ENCODE data around the gene CERS6. TPM values are rescaled to one million over a fixed set of nuclear protein-coding genes. Genes with fewer than 3 reads are reported as not detected.

The CERS6 gene
- polyA plus RNA-seq, 3 donors = 50.3 to 55.1 (median 52.1) TPM

- DNase-seq (ENCODE audit: low read depth in 3 of 3, low spot score in 2 of 3) = no peak
These were observed 14.7 kb upstream of the CERS6 start for GRCh38 chr2:168441214-168441872.

- no peak for DNase-seq (ENCODE audit: low read depth in 3 of 3, low spot score in 2 of 3)
These were observed 12.3 kb upstream of the CERS6 start for GRCh38 chr2:168443818-168444217.

GRCh38 chr2:168445960-168446359 is 10.1 kb upstream of the CERS6 start:
- DNase-seq (ENCODE audit: low read depth in 3 of 3, low spot score in 2 of 3) = no peak

- DNase-seq (ENCODE audit: low read depth in 3 of 3, low spot score in 2 of 3) = no peak
These were observed 7.1 kb upstream of the CERS6 start for GRCh38 chr2:168448980-168449379.

GRCh38 chr2:168449419-168449818 is 6.7 kb upstream of the CERS6 start:
- DNase-seq (ENCODE audit: low read depth in 3 of 3, low spot score in 2 of 3) = no peak

GRCh38 chr2:168450171-168450570 is 5.9 kb upstream of the CERS6 start:
- no peak for DNase-seq (ENCODE audit: low read depth in 3 of 3, low spot score in 2 of 3)

GRCh38 chr2:168450732-168451131 is 5.3 kb upstream of the CERS6 start:
- no peak for DNase-seq (ENCODE audit: low read depth in 3 of 3, low spot score in 2 of 3)

GRCh38 chr2:168452781-168453180 is 3.3 kb upstream of the CERS6 start:
- DNase-seq (ENCODE audit: low read depth in 3 of 3, low spot score in 2 of 3) = no peak

- no peak for DNase-seq (ENCODE audit: low read depth in 3 of 3, low spot score in 2 of 3)
These were observed 2.7 kb upstream of the CERS6 start for GRCh38 chr2:168453404-168453803.

- DNase-seq (ENCODE audit: low read depth in 3 of 3, low spot score in 2 of 3) = no peak
These were observed 1.1 kb upstream of the CERS6 start for GRCh38 chr2:168454737-168455644.

GRCh38 chr2:168456521-168457189 is 583 bp downstream of the CERS6 start:
- no peak for DNase-seq (ENCODE audit: low read depth in 3 of 3, low spot score in 2 of 3)

- no peak for DNase-seq (ENCODE audit: low read depth in 3 of 3, low spot score in 2 of 3)
These were observed 1.3 kb downstream of the CERS6 start for GRCh38 chr2:168457190-168457895.

- DNase-seq (ENCODE audit: low read depth in 3 of 3, low spot score in 2 of 3) = no peak
These were observed 2.1 kb downstream of the CERS6 start for GRCh38 chr2:168458139-168458538.

- no peak for DNase-seq (ENCODE audit: low read depth in 3 of 3, low spot score in 2 of 3)
These were observed 3.2 kb downstream of the CERS6 start for GRCh38 chr2:168459256-168459655.

- no peak for DNase-seq (ENCODE audit: low read depth in 3 of 3, low spot score in 2 of 3)
These were observed 4.5 kb downstream of the CERS6 start for GRCh38 chr2:168460571-168460970.

- DNase-seq (ENCODE audit: low read depth in 3 of 3, low spot score in 2 of 3) = no peak
These were observed 5.3 kb downstream of the CERS6 start for GRCh38 chr2:168461178-168461941.

- no peak for DNase-seq (ENCODE audit: low read depth in 3 of 3, low spot score in 2 of 3)
These were observed 5.9 kb downstream of the CERS6 start for GRCh38 chr2:168461942-168462331.

GRCh38 chr2:168462543-168463045 is 6.5 kb downstream of the CERS6 start:
- no peak for DNase-seq (ENCODE audit: low read depth in 3 of 3, low spot score in 2 of 3)

GRCh38 chr2:168465594-168465993 is 9.5 kb downstream of the CERS6 start:
- no peak for DNase-seq (ENCODE audit: low read depth in 3 of 3, low spot score in 2 of 3)

GRCh38 chr2:168466190-168466737 is 10.2 kb downstream of the CERS6 start:
- no peak for DNase-seq (ENCODE audit: low read depth in 3 of 3, low spot score in 2 of 3)

Measured in right renal cortex interstitium (tissue), 3 donors.